ENCODE measurements around the gene CSNK1G2.

DNA sequence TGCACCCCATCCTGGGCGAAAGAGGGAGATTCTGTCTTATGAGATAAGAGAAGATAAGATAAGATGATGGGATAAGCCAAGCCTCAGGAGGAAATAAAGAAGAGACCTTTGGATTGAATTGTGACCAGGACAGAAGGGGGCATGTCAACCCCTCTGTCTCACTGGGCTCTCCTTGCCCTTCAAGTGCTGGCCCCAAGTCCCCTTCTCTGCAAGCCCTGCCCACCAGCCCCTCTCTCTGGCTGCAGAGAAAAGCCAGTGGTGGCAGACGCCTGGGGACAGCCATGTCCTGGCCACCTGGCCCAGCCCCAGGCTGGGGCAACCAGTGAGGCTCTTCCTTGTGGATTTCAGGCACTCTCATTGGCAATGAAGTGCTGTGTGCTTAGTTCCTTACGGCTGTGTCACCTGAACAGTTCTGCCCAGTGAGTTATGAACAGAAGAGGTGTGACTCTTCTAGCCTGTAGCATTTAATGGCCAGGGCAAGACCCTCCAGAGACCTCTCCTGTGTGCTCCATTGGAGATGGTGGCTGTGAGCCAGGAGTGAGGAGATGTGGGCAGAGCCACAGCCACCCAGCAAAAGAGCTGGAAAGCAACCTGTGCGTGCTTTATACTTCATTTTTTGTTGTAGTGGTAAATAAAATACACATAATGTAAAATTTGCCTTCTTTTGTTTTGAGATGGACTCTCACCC, 80.6 kb downstream of the CSNK1G2 start:
- TF ChIP-seq TBL1XR1 (IDR thresholded peaks at IDR 0.05; ENCODE audit: borderline replicate concordance, low read length, partially characterized antibody) = no peak
- no peak for TF ChIP-seq ZNF563 (CRISPR knock-in tag; IDR thresholded peaks at IDR 0.05)
